SK-N-SH treated with all-trans-retinoic acid at 6 μM for 48 hours (cell line): Measurements from ENCODE around the gene IP6K3.

Source experiments
- ATAC-seq: fragments of 200-7000 bp; cut with Tn5 transposase; 3 replicates; pipeline ENCODE4 v1.9.1; 2020; ENCODE audit warnings: mild to moderate bottlenecking, moderate library complexity
- CSDC2 ChIP-seq: fragments of 250-450 bp; sonication (Bioruptor Pico); IDR thresholded peaks from 2 replicates; pipeline ENCODE4 v1.5.0; 2020; ENCODE audit warnings: mild to moderate bottlenecking, moderate library complexity
- CSRNP3 ChIP-seq: fragments of 250-450 bp; sonication (Bioruptor Pico); IDR thresholded peaks from 2 replicates; pipeline ENCODE4 v1.5.1; 2021; ENCODE audit warnings: mild to moderate bottlenecking, moderate library complexity
- ESRRG ChIP-seq: fragments of 250-450 bp; sonication (Bioruptor Pico); IDR thresholded peaks from 2 replicates; pipeline ENCODE4 v1.6.1; 2021; ENCODE audit warnings: mild to moderate bottlenecking
- GLIS3 ChIP-seq: fragments of 250-450 bp; sonication (Bioruptor Pico); IDR thresholded peaks from 2 replicates; pipeline ENCODE4 v1.5.0; 2020; ENCODE audit warnings: mild to moderate bottlenecking, moderate library complexity
- OSR1 ChIP-seq: fragments of 250-450 bp; sonication (Bioruptor Pico); IDR thresholded peaks from 2 replicates; pipeline ENCODE4 v1.8.0; 2022; ENCODE audit warnings: moderate library complexity, mild to moderate bottlenecking, inconsistent platforms
- PATZ1 ChIP-seq: fragments of 250-450 bp; sonication (Bioruptor Pico); IDR thresholded peaks from 2 replicates; pipeline ENCODE4 v1.8.0; 2020; ENCODE audit warnings: mild to moderate bottlenecking, moderate library complexity, borderline replicate concordance
- PPARA ChIP-seq: fragments of 250-450 bp; sonication (Bioruptor Pico); IDR thresholded peaks from 2 replicates; pipeline ENCODE4 v1.5.0; 2020; ENCODE audit warnings: mild to moderate bottlenecking, borderline replicate concordance
- TOX ChIP-seq: fragments of 250-450 bp; sonication (Bioruptor Pico); IDR thresholded peaks from 2 replicates; pipeline ENCODE4 v1.8.0; 2021; ENCODE audit warnings: mild to moderate bottlenecking, moderate library complexity, borderline replicate concordance
- TSHZ2 ChIP-seq: fragments of 250-450 bp; sonication (Bioruptor Pico); IDR thresholded peaks from 2 replicates; pipeline ENCODE4 v1.5.0; 2020; ENCODE audit warnings: mild to moderate bottlenecking, moderate library complexity
- ZFP30 ChIP-seq: fragments of 450-650 bp; formaldehyde crosslinking; IDR thresholded peaks from 2 replicates; pipeline ENCODE4 v1.5.0; 2022; ENCODE audit warnings: mild to moderate bottlenecking, moderate library complexity
- ZNF565 ChIP-seq: fragments of 450-650 bp; formaldehyde crosslinking; conservative IDR thresholded peaks from 2 replicates; pipeline ENCODE4 v1.5.0; 2020; ENCODE audit warnings: low read depth, mild to moderate bottlenecking, moderate library complexity
- ZNF70 ChIP-seq: fragments of 450-650 bp; formaldehyde crosslinking; IDR thresholded peaks from 2 replicates; pipeline ENCODE4 v1.5.0; 2020; ENCODE audit warnings: mild to moderate bottlenecking, moderate library complexity
- ZNF8 ChIP-seq: fragments of 450-650 bp; formaldehyde crosslinking; IDR thresholded peaks from 2 replicates; pipeline ENCODE4 v1.5.0; 2020; ENCODE audit warnings: mild to moderate bottlenecking, moderate library complexity

Gene IP6K3

GRCh38 chr6:33714385-33715040 is 32.2 kb downstream of the IP6K3 start:
- ATAC-seq = no peak
- TF ChIP-seq PPARA (CRISPR knock-in tag) = no peak
- TF ChIP-seq OSR1 = no peak
- TF ChIP-seq PATZ1 (CRISPR knock-in tag) = no peak
- no peak for TF ChIP-seq CSRNP3 (CRISPR knock-in tag)
- no peak for TF ChIP-seq GLIS3 (CRISPR knock-in tag)
- TF ChIP-seq ZNF8 (CRISPR knock-in tag) = no peak

- no peak for ATAC-seq
- no peak for TF ChIP-seq ESRRG (CRISPR knock-in tag)
- no peak for TF ChIP-seq ZNF565 (CRISPR knock-in tag)
- TF ChIP-seq TOX (CRISPR knock-in tag) = no peak
- TF ChIP-seq CSDC2 (CRISPR knock-in tag) = no peak
- no peak for TF ChIP-seq PPARA (CRISPR knock-in tag)
- TF ChIP-seq, all 23 proteins: peak for 0
Observed at GRCh38 chr6:33713786-33714185, 32.9 kb downstream of the IP6K3 start.

GRCh38 chr6:33712914-33713313 is 33.8 kb downstream of the IP6K3 start:
- no peak for TF ChIP-seq ZNF70 (CRISPR knock-in tag)
- no peak for TF ChIP-seq GLIS3 (CRISPR knock-in tag)
- TF ChIP-seq ESRRG (CRISPR knock-in tag) = no peak
- no peak for TF ChIP-seq PATZ1 (CRISPR knock-in tag)
- TF ChIP-seq OSR1 = no peak
- no peak for TF ChIP-seq TSHZ2 (CRISPR knock-in tag)
- ATAC-seq = no peak

GRCh38 chr6:33711140-33712129 is 35.3 kb downstream of the IP6K3 start, which contains the start of gene UQCC2:
UQCC2 (minus strand) TSS chr6:33711700; CDS start chr6:33711686, 14 bp downstream.
- ATAC-seq = peak; percentile 98
- 0 out of 2 replicates have a peak, but pooled peaks have one; percentile 25 for TF ChIP-seq CSRNP3 (CRISPR knock-in tag)
- TF ChIP-seq CSDC2 (CRISPR knock-in tag) = no peak
- no peak for TF ChIP-seq ZFP30
- no peak for TF ChIP-seq ZNF565 (CRISPR knock-in tag)
